Liver (tissue), 3 donors: Measurements from ENCODE around the gene SRSF3.

Experiments used
- FOXA1 ChIP-seq: IDR thresholded peaks from 2 replicates; pipeline ENCODE4 v1.6.1; 2016; ENCODE audit warnings: antibody characterized with exemption
- GABPA ChIP-seq, 2 donors: IDR thresholded peaks in 1 of 2; conservative IDR thresholded peaks in 1 of 2; 2 replicates each; pipeline ENCODE4 v1.6.1; 2016; ENCODE audit warnings: antibody characterized with exemption in 2 of 2, mild to moderate bottlenecking in 1 of 2, moderate library complexity in 1 of 2
- JUND ChIP-seq, 2 donors: IDR thresholded peaks; 2 replicates each; pipeline ENCODE4 v1.6.1; 2016; ENCODE audit warnings: antibody characterized with exemption in 2 of 2
- RAD21 ChIP-seq, 2 donors: IDR thresholded peaks; 2 replicates each; pipeline ENCODE4 v1.6.1; 2016; ENCODE audit warnings: antibody characterized with exemption in 2 of 2, mild to moderate bottlenecking in 2 of 2
- TAF1 ChIP-seq: conservative IDR thresholded peaks from 2 replicates; pipeline ENCODE4 v1.6.1; 2016; ENCODE audit warnings: antibody characterized with exemption, mild to moderate bottlenecking
- YY1 ChIP-seq: IDR thresholded peaks from 2 replicates; pipeline ENCODE4 v1.6.1; 2016; ENCODE audit warnings: antibody characterized with exemption, mild to moderate bottlenecking
- TF ChIP-seq, protein P1 (sequence below): fragments of 150-350 bp; IDR thresholded peaks from 2 replicates; pipeline ENCODE4 v1.5.1; 2017; ENCODE audit warnings: improper control_type of control experiment, low read depth, low read length; ENCODE audit not compliant: missing input control
- TF ChIP-seq, protein P2 (sequence below): IDR thresholded peaks from 2 replicates; pipeline ENCODE4 v1.6.1; 2016; ENCODE audit warnings: antibody characterized with exemption
- TF ChIP-seq, protein P3 (sequence below): IDR thresholded peaks from 2 replicates; pipeline ENCODE4 v1.6.1; 2016; ENCODE audit warnings: antibody characterized with exemption
- TF ChIP-seq, protein P4 (sequence below): IDR thresholded peaks from 2 replicates; pipeline ENCODE4 v1.6.1; 2016; ENCODE audit warnings: antibody characterized with exemption
- TF ChIP-seq, protein P5 (sequence below): IDR thresholded peaks from 2 replicates; pipeline ENCODE4 v1.6.1; 2016; ENCODE audit warnings: antibody characterized with exemption, mild to moderate bottlenecking
- donor health status: healthy.
- donor health status: healthy.

DNA sequence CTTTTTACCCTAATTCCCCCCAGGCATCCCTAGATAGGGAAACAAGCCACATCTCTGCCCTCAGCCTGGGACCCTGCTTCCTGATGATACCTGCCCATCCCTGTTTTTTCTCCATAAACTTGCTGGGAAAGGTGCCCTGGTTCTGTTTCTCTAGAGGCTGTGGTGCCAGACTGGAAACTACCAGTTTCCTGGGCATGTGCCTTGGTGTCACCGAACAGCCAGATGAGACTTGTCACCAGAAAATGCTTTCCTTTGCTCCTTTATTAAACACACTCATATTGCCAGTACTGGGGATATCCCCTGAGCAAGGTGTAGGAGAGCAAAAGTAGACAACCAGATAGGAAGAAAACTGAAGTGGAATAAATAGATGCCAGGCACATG lies 16.8 kb downstream of the SRSF3 start:
- TF ChIP-seq, protein P1, sequence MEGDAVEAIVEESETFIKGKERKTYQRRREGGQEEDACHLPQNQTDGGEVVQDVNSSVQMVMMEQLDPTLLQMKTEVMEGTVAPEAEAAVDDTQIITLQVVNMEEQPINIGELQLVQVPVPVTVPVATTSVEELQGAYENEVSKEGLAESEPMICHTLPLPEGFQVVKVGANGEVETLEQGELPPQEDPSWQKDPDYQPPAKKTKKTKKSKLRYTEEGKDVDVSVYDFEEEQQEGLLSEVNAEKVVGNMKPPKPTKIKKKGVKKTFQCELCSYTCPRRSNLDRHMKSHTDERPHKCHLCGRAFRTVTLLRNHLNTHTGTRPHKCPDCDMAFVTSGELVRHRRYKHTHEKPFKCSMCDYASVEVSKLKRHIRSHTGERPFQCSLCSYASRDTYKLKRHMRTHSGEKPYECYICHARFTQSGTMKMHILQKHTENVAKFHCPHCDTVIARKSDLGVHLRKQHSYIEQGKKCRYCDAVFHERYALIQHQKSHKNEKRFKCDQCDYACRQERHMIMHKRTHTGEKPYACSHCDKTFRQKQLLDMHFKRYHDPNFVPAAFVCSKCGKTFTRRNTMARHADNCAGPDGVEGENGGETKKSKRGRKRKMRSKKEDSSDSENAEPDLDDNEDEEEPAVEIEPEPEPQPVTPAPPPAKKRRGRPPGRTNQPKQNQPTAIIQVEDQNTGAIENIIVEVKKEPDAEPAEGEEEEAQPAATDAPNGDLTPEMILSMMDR, result no peak
- TF ChIP-seq RAD21 (IDR thresholded peaks at IDR 0.05) (no peak), TAF1 (no peak), YY1 (no peak), FOXA1 (no peak), GABPA (IDR thresholded peaks at IDR 0.05 in 1 of 2, conservative IDR thresholded peaks at IDR 0.05 in 1 of 2) (no peak), JUND (IDR thresholded peaks at IDR 0.05) (no peak)
- TF ChIP-seq, protein P2, sequence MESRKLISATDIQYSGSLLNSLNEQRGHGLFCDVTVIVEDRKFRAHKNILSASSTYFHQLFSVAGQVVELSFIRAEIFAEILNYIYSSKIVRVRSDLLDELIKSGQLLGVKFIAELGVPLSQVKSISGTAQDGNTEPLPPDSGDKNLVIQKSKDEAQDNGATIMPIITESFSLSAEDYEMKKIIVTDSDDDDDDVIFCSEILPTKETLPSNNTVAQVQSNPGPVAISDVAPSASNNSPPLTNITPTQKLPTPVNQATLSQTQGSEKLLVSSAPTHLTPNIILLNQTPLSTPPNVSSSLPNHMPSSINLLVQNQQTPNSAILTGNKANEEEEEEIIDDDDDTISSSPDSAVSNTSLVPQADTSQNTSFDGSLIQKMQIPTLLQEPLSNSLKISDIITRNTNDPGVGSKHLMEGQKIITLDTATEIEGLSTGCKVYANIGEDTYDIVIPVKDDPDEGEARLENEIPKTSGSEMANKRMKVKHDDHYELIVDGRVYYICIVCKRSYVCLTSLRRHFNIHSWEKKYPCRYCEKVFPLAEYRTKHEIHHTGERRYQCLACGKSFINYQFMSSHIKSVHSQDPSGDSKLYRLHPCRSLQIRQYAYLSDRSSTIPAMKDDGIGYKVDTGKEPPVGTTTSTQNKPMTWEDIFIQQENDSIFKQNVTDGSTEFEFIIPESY, result no peak
- TF ChIP-seq, protein P3, sequence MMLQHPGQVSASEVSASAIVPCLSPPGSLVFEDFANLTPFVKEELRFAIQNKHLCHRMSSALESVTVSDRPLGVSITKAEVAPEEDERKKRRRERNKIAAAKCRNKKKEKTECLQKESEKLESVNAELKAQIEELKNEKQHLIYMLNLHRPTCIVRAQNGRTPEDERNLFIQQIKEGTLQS, result no peak
- TF ChIP-seq, protein P4, sequence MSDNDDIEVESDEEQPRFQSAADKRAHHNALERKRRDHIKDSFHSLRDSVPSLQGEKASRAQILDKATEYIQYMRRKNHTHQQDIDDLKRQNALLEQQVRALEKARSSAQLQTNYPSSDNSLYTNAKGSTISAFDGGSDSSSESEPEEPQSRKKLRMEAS, result no peak
- TF ChIP-seq, protein P5, sequence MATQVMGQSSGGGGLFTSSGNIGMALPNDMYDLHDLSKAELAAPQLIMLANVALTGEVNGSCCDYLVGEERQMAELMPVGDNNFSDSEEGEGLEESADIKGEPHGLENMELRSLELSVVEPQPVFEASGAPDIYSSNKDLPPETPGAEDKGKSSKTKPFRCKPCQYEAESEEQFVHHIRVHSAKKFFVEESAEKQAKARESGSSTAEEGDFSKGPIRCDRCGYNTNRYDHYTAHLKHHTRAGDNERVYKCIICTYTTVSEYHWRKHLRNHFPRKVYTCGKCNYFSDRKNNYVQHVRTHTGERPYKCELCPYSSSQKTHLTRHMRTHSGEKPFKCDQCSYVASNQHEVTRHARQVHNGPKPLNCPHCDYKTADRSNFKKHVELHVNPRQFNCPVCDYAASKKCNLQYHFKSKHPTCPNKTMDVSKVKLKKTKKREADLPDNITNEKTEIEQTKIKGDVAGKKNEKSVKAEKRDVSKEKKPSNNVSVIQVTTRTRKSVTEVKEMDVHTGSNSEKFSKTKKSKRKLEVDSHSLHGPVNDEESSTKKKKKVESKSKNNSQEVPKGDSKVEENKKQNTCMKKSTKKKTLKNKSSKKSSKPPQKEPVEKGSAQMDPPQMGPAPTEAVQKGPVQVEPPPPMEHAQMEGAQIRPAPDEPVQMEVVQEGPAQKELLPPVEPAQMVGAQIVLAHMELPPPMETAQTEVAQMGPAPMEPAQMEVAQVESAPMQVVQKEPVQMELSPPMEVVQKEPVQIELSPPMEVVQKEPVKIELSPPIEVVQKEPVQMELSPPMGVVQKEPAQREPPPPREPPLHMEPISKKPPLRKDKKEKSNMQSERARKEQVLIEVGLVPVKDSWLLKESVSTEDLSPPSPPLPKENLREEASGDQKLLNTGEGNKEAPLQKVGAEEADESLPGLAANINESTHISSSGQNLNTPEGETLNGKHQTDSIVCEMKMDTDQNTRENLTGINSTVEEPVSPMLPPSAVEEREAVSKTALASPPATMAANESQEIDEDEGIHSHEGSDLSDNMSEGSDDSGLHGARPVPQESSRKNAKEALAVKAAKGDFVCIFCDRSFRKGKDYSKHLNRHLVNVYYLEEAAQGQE, result no peak
